ENCODE results near the gene DNAAF9.

GRCh38 chr20:3456648-3457047, 49.2 kb upstream of the DNAAF9 start:
- no peak for TF ChIP-seq CTCF (IDR thresholded peaks at IDR 0.05)
- no peak for TF ChIP-seq POLR2A (IDR thresholded peaks at IDR 0.05)
